GM19238 (cell line): ENCODE data around the gene SCYL2.

ENCODE experiments used
- DNase-seq: peaks from one replicate; pipeline ENCODE4 v3.0.0; 2011; ENCODE audit warnings: low spot score; ENCODE audit not compliant: insufficient read length

SCYL2 gene

GRCh38 chr12:100372853-100373640, 106.1 kb downstream of the SCYL2 start:
- DNase-seq: no peak

DNA sequence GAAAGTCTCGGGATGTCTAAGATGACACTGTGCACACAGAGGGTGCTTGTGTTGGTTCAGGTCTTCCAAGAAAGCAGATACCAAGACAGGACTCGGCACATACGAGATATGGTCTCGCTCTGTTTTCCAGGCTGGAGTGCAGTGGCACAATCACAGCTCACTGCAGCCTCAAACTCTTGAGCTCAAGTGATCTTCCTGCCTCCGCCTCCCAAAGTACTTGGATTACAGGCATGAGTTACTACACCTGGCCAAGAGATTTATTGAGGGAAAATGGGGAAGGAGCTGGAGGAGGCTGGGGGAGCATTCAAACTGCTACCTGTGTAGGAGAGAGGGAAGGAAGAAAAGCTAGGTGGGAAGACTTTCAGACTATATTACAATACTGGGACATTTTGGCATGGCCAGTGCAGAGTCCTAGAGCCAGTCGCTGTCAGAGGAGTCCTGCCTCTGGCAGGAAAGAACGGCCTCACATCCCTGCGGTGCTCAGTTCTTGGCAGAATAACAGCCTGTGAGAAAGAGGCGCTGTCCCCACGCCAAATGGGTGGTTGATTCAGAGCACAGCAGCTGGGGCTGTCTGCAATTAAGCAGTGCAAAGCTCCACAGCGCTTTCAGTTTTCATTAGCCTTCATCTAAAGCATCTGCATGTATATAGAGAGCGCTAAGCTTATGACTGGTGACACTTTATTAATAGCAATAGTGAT, 108.2 kb downstream of the SCYL2 start:
- no peak for DNase-seq

DNA sequence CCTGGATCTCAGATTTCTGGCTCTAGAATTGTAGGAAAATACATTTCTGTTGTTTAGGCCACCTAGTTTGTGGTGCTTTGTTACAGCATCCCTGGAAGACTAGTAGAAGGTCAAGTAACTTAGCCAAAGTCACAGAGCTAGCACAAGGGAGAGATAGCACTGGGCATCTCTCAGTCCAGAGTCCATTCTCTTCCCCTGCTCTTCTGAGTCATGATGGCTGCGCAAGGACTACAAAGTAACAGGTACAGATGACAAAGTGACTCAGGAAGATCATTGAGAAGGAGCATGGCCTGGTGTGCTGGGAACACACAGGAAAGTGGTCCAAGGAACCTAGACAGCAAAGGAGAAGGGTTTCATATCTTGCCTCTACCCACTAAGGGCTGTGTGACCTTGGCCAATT, 109.2 kb downstream of the SCYL2 start:
- no peak for DNase-seq

- DNase-seq: no peak
Measured at GRCh38 chr12:100381379-100381778, 114.4 kb downstream of the SCYL2 start.

- DNase-seq: no peak
Measured at GRCh38 chr12:100382338-100382737, 115.4 kb downstream of the SCYL2 start.

GRCh38 chr12:100383586-100384558, 116.9 kb downstream of the SCYL2 start:
- no peak for DNase-seq

DNA sequence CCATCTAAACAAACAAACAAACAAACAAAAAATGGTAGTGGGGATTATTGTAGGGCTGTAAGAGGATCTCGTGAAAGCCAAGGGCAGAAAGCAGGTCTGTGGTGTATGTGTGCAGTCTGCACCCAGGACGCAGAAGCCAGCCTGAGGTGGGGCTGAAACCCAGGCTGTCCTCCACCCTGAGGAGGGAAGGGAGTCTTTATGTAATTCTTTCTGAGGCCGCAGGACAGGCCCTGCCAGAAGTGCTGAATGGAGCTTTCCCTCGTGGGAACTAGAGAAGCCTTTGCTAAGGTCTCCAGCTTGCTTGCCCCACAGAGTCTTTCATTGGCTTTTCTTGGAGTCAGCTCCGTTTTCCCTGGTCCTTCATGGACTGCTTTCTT, 117.6 kb downstream of the SCYL2 start:
- DNase-seq: no peak

DNA sequence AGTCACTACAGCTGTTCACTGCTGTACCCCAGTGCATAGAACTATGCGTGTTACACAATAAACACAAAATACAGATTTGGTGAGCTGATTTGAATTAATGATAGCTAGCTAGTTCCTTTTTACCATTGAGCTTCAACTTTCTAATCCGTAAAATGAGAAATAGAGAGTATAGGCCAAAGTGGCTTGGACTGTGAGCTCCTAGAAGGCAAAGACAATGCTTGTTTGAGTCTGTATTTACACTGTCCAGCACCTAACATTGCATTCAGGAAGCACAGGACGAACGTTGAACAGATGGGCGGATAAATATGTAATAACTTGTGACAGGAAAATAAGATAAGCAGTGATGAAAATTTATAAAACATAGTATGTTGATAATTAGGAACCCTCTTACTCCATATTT, 121.4 kb downstream of the SCYL2 start:
- DNase-seq: no peak
